Non-pigmented ciliary epithelial cell (primary cell): ENCODE data around the gene NLRP3.
"Not testable (repeated sequence)": the region's sequence is repeated elsewhere in the genome, so short reads cannot be mapped to it uniquely, and the experiment has no call there.

Experiments used
- DNase-seq: peaks from one replicate; pipeline ENCODE4 v3.0.0-alpha.2; 2010; ENCODE audit warnings: low read depth

The NLRP3 gene

GRCh38 chr1:247415423-247416361 is at the start of gene NLRP3:
TSS of gene NLRP3 (plus strand) at chr1:247416173. CDS start at chr1:247418801, 2,628 bp downstream.
- no peak for DNase-seq

DNA sequence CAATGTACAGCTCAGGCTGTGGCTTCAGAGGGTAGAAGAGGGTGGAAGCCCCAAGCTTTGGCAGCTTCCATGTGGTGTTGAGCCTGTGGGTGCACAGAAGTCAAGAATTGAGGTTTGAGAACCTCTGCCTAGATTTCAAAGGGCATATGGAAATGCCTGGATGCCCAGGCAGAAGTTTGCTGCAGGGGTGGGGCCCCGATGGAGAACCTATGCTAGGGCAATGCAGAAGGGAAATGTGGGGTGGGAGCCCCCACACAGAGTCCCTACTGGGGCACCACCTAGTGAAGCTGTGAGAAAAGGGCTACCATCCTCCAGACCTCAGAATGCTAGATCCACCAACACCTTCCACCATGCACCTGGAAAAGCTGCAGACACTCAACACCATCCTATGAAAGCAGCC is 49.6 kb upstream of the NLRP3 start:
- DNase-seq = not testable (repeated sequence)

DNA sequence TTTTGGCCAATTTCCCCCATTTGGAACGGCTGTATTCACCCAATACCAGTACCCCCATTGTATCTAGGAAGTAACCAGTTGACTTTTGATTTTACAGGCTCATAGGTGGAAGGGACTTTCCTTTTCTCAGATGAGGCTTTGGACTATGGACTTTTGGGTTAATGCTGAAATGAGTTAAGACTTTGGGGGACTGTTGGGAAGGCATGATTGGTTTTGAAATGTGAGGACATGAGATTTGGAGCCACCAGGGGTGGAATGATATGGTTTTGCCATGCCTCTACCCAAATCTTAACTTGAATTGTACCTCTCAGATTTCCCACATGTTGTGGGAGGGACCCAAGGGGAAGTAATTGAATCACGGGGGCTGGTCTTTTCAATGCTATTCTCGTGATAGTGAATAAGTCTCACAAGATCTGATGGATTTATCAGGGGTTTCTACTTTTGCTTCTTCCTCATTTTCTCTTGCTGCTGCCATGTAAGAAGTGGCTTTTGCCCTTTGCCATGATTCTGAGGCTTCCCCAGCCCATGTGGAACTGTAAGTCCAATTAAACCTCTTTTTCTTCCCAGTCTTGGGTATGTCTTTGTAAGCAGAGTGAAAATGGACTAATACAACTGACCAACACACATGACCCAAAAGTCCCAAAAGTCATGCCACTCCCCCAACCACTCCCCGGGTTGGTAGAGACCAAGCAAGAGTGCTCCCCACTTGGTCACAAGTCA is 48.9 kb upstream of the NLRP3 start:
- no peak for DNase-seq

DNA sequence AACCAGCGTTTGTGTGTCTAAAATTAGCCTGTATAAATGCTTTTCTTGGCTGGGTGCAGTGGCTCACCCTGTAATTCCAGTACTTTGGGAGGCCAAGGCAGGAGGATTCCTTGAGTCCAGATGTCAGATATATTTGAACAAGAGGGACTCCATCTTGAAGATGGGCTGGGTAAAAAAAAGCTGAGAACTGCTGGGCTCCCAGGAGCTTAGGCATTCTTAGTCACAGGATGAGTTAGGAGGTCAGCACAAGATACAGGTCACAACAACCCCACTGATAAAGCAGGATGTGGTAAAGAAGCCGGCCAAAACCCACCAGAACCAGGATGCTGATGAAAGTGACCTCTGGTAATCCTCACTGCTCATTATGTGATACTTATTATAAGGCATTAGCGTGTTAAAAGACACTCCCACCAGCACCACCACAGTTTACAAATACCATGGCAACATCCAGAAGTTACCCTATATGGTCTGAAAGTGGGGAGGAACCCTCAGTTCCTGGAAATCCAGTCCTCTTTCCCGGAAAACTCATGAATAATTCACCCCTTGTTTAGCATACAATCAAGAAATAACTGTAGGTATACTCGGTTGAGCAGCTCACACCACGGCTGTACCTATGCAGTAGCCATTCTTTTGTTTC is 48.1 kb upstream of the NLRP3 start:
- no peak for DNase-seq

GRCh38 chr1:247368490-247369145 is 47.4 kb upstream of the NLRP3 start:
- DNase-seq = no peak

- DNase-seq = no peak
These were observed 44.9 kb upstream of the NLRP3 start for GRCh38 chr1:247370786-247371732.

DNA sequence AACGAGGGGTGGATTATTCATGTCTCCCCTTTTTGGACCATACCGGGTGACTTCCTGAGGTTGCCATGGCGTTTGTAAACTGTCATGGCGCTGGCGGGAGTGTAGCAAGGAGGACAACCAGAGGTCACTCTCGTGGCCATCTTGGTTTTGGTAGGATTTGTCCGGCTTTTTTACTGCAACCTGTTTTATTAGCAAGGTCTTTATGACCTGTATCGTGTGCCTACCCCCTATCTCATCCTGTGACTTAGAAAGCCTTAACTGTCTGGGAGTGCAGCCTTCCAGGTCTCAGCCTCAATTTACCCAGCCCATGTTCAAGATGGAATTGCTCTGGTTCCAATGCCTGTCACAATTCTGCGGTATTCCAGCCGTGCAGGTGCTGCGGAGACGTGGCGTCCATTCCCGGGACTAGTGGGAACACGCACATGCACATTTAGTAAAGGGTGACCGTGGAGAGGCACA is 44.1 kb upstream of the NLRP3 start:
- no peak for DNase-seq

GRCh38 chr1:247373721-247374141 is 42.2 kb upstream of the NLRP3 start:
- DNase-seq = no peak

DNA sequence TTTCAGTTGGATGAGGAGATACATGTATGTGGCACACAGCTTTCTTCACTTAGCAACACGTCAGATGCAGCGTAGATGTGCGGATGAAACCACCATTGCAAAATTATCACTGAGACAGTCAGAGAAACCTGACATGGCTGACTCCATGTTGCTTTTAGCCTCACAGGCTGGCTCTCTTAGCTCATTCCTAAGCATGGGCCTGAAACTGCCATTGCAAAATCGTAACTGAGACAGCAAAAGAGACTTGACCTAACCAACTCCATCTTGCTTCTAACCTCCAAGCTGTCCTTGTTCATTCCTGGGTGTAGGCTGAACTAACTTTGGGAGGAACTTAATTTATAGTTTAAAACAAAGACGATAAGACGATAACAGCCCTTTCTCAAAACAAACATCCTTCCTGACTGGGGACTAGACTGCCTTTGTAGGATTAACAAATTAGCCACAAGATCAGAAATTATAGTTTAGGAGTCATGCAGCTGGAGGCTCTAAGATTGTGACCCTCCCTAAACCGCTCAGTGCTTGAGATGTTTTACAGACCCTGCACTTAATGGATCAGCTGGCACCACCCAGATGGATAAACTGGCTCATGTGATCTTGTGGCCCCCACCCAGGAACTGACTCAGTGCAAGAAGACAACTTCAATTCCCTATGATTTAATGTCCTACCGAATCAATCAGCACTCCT is 41.2 kb upstream of the NLRP3 start:
- DNase-seq = not testable (repeated sequence)

- no peak for DNase-seq
These were observed 40.2 kb upstream of the NLRP3 start for GRCh38 chr1:247375747-247376146.

- DNase-seq = no peak
These were observed 39.3 kb upstream of the NLRP3 start for GRCh38 chr1:247376659-247377058.

- DNase-seq = not testable (repeated sequence)
These were observed 38.3 kb upstream of the NLRP3 start for GRCh38 chr1:247377656-247378055.

DNA sequence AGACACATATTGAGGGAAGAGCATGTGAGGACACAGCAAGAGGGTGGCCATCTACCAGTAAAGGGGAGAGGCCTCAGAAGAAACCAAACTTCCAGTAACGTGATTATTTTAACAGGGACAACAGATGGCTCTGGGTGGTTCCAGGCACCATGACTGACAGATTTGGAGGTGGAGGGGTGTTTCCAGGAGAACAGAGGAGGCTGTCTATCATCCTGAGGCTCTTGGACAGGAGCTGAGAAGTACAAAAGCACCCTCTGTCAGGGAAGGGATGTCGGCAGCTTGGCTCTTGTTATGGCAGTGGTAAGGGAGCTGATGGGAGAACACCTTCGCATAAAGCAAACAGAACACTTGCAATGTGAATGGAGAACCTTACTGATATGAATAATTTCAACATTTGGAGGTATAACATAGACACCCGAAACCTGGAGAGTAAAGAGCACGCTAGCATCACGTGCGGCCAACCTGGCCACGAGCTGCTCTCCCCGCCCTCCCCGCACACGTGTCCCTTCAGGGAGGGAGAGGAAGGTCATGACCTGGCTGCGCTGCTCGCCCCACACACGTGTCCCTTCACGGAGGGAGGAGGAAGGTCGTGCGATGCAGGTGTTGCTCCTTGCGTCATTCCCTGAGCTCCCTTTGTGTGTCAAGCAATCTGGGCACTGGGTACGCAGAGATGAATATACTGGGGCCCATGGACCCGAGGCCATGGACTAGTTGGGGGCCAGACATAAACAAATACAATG is 37.5 kb upstream of the NLRP3 start:
- DNase-seq = no peak

DNA sequence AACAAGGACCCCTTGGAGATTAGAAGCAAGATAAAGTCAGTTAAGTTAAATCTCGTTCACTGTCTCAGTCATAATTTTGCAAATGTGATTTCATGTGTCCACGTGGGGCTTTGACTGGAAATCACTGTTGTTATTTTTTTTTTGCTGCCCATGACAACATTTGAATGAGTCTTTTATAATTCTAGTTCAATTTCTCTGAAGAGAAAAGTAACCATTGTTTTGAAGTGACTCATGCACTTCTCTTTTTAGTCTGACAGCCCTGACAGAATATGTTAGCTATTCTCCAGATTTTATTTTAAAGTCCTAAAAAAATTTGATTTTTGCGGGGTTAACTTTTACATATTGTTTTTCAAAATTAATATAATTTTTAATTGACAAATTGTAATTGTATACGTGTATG is 30.7 kb upstream of the NLRP3 start:
- DNase-seq = no peak

GRCh38 chr1:247386217-247386616 is 29.8 kb upstream of the NLRP3 start:
- DNase-seq = no peak

- DNase-seq = no peak
These were observed 29.3 kb upstream of the NLRP3 start for GRCh38 chr1:247386687-247387086.

DNA sequence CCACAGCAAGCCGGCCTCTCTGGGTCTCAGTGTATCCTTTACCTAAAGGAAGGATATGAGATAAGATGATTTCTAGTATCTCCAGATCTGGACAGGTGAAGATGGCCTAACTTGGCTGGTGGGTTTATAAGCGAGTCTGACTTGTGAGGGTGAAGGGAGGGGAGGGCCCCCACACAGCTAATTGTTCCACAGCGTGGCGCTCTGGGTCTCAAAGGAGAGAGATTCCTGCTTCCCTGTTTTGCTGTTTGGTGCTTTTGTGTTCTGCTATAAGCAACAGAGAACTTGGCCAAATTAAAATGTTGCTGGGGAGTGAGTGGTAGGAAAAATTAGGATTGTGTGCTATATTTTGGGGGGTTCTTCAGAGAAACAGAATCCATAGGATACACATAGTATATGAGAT is 28.9 kb upstream of the NLRP3 start:
- no peak for DNase-seq

- DNase-seq = no peak
These were observed 28.4 kb upstream of the NLRP3 start for GRCh38 chr1:247387565-247387964.

GRCh38 chr1:247390116-247390791 is 25.7 kb upstream of the NLRP3 start:
- DNase-seq = no peak
